PFSK-1 (cell line): Measurements from ENCODE around the gene CCNJL.

ENCODE experiments used
- FOXP2 ChIP-seq: optimal IDR thresholded peaks from 2 replicates; pipeline ENCODE3; 2011; ENCODE audit warnings: borderline replicate concordance, control low read depth, inconsistent platforms; ENCODE audit not compliant: insufficient read depth; ENCODE audit errors: extremely low read length, extremely low read depth
- POLR2AphosphoS5 ChIP-seq: IDR thresholded peaks from 2 replicates; pipeline ENCODE4 v1.6.1; 2012; ENCODE audit warnings: low read depth, mild to moderate bottlenecking, control low read depth, low read length, moderate library complexity
- REST ChIP-seq, 2 experiments: IDR thresholded peaks; 2 replicates each; pipeline versions ENCODE4 v1.6.1 to v1.8.0; 2011 to 2012; ENCODE audit warnings: low read depth in 2 of 2, low read length in 2 of 2, control low read depth in 1 of 2, inconsistent platforms in 1 of 2, mild to moderate bottlenecking in 1 of 2, moderate library complexity in 1 of 2; ENCODE audit not compliant: insufficient read depth in 1 of 2
- SIN3A ChIP-seq: IDR thresholded peaks from 2 replicates; pipeline ENCODE4 v1.6.1; 2012; ENCODE audit warnings: mild to moderate bottlenecking, low read length, moderate library complexity, borderline replicate concordance; ENCODE audit not compliant: insufficient read depth
- TAF1 ChIP-seq: IDR thresholded peaks from 2 replicates; pipeline ENCODE4 v1.6.1; 2012; ENCODE audit warnings: low read length, control low read depth, borderline replicate concordance; ENCODE audit not compliant: insufficient read depth

CCNJL gene

GRCh38 chr5:160298189-160298588 is 14.2 kb downstream of the CCNJL start:
- TF ChIP-seq SIN3A, result no peak
- TF ChIP-seq POLR2AphosphoS5, result no peak
- no peak for TF ChIP-seq FOXP2
- TF ChIP-seq REST (IDR thresholded peaks at IDR 0.05; ENCODE audit: insufficient read depth in 1 of 2, low read depth in 2 of 2, low read length in 2 of 2), result no peak
- TF ChIP-seq TAF1, result no peak

GRCh38 chr5:160297776-160298175 is 14.6 kb downstream of the CCNJL start:
- no peak for TF ChIP-seq POLR2AphosphoS5
- no peak for TF ChIP-seq FOXP2
- no peak for TF ChIP-seq SIN3A
- TF ChIP-seq REST (IDR thresholded peaks at IDR 0.05; ENCODE audit: insufficient read depth in 1 of 2, low read depth in 2 of 2, low read length in 2 of 2), result no peak
- TF ChIP-seq TAF1, result no peak

- TF ChIP-seq SIN3A, result no peak
- no peak for TF ChIP-seq REST (IDR thresholded peaks at IDR 0.05; ENCODE audit: insufficient read depth in 1 of 2, low read depth in 2 of 2, low read length in 2 of 2)
These were observed 15.4 kb downstream of the CCNJL start for GRCh38 chr5:160297004-160297403.

- TF ChIP-seq POLR2AphosphoS5 (no peak), FOXP2 (no peak), REST (IDR thresholded peaks at IDR 0.05; ENCODE audit: insufficient read depth in 1 of 2, low read depth in 2 of 2, low read length in 2 of 2) (no peak), TAF1 (no peak), SIN3A (no peak)
These were observed 15.9 kb downstream of the CCNJL start for GRCh38 chr5:160296496-160296895.

- TF ChIP-seq POLR2AphosphoS5 (no peak), FOXP2 (no peak)
These were observed 18.3 kb downstream of the CCNJL start for GRCh38 chr5:160293901-160294561.

GRCh38 chr5:160293386-160293785 is 19.0 kb downstream of the CCNJL start:
- TF ChIP-seq SIN3A (no peak), POLR2AphosphoS5 (no peak), FOXP2 (no peak)
